Adrenal gland (tissue), 19 donors: ENCODE measurements around the gene ADAMTS8. TPM values are rescaled to one million over a fixed set of nuclear protein-coding genes. Genes with fewer than 3 reads are reported as not detected.
A peak's percentile ranks its signal among the peaks of the same experiment; 100 is the strongest.

ENCODE experiments used
- DNase-seq, 7 donors: peaks; one replicate each; pipeline ENCODE4 v3.0.0-alpha.2; 2019 to 2020
- H3K27ac ChIP-seq, 5 donors: fragments of 200-600 bp; sonication (generic) in 4 of 5; 1 replicate in 3 of 5; 2 replicates in 2 of 5; pipeline versions ENCODE4 v1.5.1 to v1.8.0; 2016 to 2020; ENCODE audit warnings: mild to moderate bottlenecking in 1 of 5
- H3K27me3 ChIP-seq: fragments of 200-600 bp; 2 replicates; pipeline ENCODE4 v1.8.0; 2021
- H3K36me3 ChIP-seq, 2 donors: fragments of 200-600 bp; replicated peaks in 1 of 2; 1 replicate in 1 of 2; 2 replicates in 1 of 2; pipeline versions ENCODE4 v1.5.1 to v1.8.0; 2018 to 2022
- H3K4me1 ChIP-seq, 2 donors: fragments of 200-600 bp; replicated peaks in 1 of 2; 1 replicate in 1 of 2; 2 replicates in 1 of 2; pipeline versions ENCODE4 v1.5.1 to v1.8.0; 2018 to 2021
- H3K4me3 ChIP-seq, 4 donors: fragments of 200-600 bp; sonication (generic) in 3 of 4; one replicate each; pipeline ENCODE4 v1.5.1; 2016 to 2018
- H3K9me3 ChIP-seq, 3 donors: fragments of 200-600 bp; sonication (generic) in 1 of 3; replicated peaks in 1 of 3; 1 replicate in 2 of 3; 2 replicates in 1 of 3; pipeline versions ENCODE4 v1.5.1 to v1.8.0; 2016 to 2021
- POLR2A ChIP-seq, 2 donors: fragments of 450-650 bp; IDR thresholded peaks; one replicate each; pipeline ENCODE4 v1.6.1; 2017; ENCODE audit warnings: antibody characterized with exemption in 2 of 2, mild to moderate bottlenecking in 2 of 2, moderate library complexity in 1 of 2
- WGBS, 4 donors: extraction: QIAGEN DNeasy Blood & Tissue Kit in 2 of 4; methylation state at CpG; one replicate each; pipeline versions ENCODE4 v1.1.5 to v1.1.7; 2013 to 2017; 5-methylcytosine and 5-hydroxymethylcytosine counted together
- intact Hi-C, 2 donors: fragments of 100-400 bp; cut with DNase I; formaldehyde crosslinking; loops; one replicate each; pipeline versions ENCODE4 v1.14.1 to v1.15.0; 2022 to 2023
- long read RNA-seq, 10 donors: library from polyadenylated mRNA in 3 of 10; unstranded in 2 of 10; stranded (forward) in 1 of 10; transcript quantifications; one replicate each; pipeline ENCODE4 v2.0.0 and lab custom pipeline, GENCODE V29; 2021 to 2026
- polyA plus RNA-seq, 3 donors: library from polyadenylated mRNA; stranded (reverse); fragments of 200-250 nt in 2 of 3; fragments of 350-450 nt in 1 of 3; fragmentation: Illumina TruSeq in 1 of 3; extraction: RNeasy Lipid Tissue Mini Kit (QIAGEN cat#74804) in 1 of 3; gene quantifications; one replicate each; pipeline ENCODE4 v1.2.3, GENCODE V29; 2013 to 2014
- total RNA-seq, 9 donors: library from RNA; depleted of rRNA in 4 of 9; stranded (reverse); fragments of >200 nt in 4 of 9; fragments of 120-200 nt in 1 of 9; fragmentation: NEBNext Ultra II Directional in 1 of 9; extraction: Animal tissue kit (Norgen Biotek cat#: 25700) in 1 of 9; gene quantifications; one replicate each; pipeline versions ENCODE4 v1.1.0 to v1.2.4, GENCODE V29; 2013 to 2023
- TF ChIP-seq, protein P1 (sequence below), 6 experiments: fragments of 450-650 bp in 4 of 6; fragments of 200-600 bp in 2 of 6; sonication (generic) in 1 of 6; IDR thresholded peaks; 1 replicate in 5 of 6; 2 replicates in 1 of 6; pipeline versions ENCODE4 v1.5.1 to v1.8.0; 2016 to 2021; ENCODE audit warnings: antibody characterized with exemption in 6 of 6, mild to moderate bottlenecking in 2 of 6, moderate library complexity in 1 of 6
- donor health status: healthy with polysubstance abuse.
- donor health status: Bipolar disorder and iron deficiency.
- donor health status: DM: yes; HTN: yes; CAD: no.
- donor health status: DM: no; HTN: no; CAD: no.
- donor health status: DM: no; HTN: no; CAD: no.
- donor health status: DM: yes; HTN: yes; CAD: no.

The ADAMTS8 gene, protein sequence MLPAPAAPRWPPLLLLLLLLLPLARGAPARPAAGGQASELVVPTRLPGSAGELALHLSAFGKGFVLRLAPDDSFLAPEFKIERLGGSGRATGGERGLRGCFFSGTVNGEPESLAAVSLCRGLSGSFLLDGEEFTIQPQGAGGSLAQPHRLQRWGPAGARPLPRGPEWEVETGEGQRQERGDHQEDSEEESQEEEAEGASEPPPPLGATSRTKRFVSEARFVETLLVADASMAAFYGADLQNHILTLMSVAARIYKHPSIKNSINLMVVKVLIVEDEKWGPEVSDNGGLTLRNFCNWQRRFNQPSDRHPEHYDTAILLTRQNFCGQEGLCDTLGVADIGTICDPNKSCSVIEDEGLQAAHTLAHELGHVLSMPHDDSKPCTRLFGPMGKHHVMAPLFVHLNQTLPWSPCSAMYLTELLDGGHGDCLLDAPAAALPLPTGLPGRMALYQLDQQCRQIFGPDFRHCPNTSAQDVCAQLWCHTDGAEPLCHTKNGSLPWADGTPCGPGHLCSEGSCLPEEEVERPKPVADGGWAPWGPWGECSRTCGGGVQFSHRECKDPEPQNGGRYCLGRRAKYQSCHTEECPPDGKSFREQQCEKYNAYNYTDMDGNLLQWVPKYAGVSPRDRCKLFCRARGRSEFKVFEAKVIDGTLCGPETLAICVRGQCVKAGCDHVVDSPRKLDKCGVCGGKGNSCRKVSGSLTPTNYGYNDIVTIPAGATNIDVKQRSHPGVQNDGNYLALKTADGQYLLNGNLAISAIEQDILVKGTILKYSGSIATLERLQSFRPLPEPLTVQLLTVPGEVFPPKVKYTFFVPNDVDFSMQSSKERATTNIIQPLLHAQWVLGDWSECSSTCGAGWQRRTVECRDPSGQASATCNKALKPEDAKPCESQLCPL
- total RNA-seq: under 1 TPM in 6 of 9 donors, not detected in 3; 0.06 to 0.32 (median 0.13) TPM
- 1 to 10 TPM in 1 of 3 donors, under 1 TPM in 2; 0.09 to 1.4 (median 0.48) TPM for polyA plus RNA-seq
- long read RNA-seq, donor 1: 0 reads
- long read RNA-seq, donor 2: 0 reads
- long read RNA-seq, donor 3: 0 reads
- long read RNA-seq, donor 4: 0 reads
- long read RNA-seq, donor 5: 0 reads
- long read RNA-seq, donor 6: 0 reads
- long read RNA-seq, donor 7: 0 reads
- long read RNA-seq, donor 8: 0 reads
- long read RNA-seq, donor 9: 0 reads
- long read RNA-seq, donor 10: 0 reads

DNA sequence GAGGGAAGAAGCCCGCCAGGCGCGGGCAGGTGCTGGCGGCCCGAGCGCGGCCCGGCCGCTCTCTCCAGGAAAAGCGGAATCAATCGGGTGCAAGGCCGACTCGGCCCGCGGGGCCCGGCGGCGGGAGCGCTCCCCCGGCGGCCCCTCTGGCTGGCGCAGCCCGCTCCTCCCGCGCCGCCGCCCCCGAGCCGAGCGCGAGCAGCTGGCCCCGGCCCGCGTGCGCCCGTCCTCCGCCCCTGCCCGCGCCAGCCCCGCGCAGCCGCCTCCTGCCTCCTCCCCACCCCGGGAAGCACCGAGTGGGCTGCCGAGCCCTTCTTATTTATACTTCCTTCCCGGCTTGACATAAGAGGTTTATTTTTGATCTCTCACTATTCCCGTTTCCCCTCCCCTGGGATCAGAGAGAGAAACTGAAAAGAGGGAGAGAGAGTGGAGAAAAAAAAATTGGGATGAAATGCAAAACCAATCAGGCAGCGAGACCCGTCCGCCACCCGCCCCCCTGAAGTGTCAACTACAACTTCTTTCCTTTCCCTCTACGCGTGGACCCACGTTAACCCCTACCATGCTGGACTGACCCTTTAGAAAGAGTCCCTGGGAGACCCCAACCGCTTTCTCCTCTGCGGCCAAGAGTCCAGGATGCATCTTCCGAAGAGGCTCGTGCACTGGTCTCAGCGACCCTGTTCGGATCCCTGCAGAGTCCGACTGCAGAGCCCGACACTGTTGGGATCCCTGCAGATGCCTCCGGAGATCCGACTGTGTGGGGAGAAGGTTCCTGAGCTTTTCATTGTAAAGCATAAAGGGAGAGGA, at the start of gene ADAMTS8:
Gene ADAMTS8, minus strand, starts transcription at position 294 of the 804 bp plus-strand sequence. CDS start 323 bp downstream, outside the sequence.
- TF ChIP-seq, protein P1, sequence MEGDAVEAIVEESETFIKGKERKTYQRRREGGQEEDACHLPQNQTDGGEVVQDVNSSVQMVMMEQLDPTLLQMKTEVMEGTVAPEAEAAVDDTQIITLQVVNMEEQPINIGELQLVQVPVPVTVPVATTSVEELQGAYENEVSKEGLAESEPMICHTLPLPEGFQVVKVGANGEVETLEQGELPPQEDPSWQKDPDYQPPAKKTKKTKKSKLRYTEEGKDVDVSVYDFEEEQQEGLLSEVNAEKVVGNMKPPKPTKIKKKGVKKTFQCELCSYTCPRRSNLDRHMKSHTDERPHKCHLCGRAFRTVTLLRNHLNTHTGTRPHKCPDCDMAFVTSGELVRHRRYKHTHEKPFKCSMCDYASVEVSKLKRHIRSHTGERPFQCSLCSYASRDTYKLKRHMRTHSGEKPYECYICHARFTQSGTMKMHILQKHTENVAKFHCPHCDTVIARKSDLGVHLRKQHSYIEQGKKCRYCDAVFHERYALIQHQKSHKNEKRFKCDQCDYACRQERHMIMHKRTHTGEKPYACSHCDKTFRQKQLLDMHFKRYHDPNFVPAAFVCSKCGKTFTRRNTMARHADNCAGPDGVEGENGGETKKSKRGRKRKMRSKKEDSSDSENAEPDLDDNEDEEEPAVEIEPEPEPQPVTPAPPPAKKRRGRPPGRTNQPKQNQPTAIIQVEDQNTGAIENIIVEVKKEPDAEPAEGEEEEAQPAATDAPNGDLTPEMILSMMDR (IDR thresholded peaks at IDR 0.05): no peak
- TF ChIP-seq POLR2A (IDR thresholded peaks at IDR 0.05): no peak
- H3K9me3 ChIP-seq: no peaks in the 10 kb centered on the region
- 3 to 9% (median 5%) methylated on average over 27 to 64 of the region's 64 CpGs for WGBS, 4 donors
- H3K4me1 ChIP-seq: peaks cover 6% of the 10 kb centered on the region in 2 donors
- no peak within 1 kb of the TSS for H3K27ac ChIP-seq
- no peak for DNase-seq
- intact Hi-C loops: loop anchor here (5.0 kb wide), 1 partner anchor 216 kb away; no protein-coding TSS in a partner anchor
- H3K27me3 ChIP-seq: peaks cover 49% of the 10 kb centered on the region
- no peaks in the 10 kb centered on the region for H3K36me3 ChIP-seq
- peak within 1 kb of the TSS in 1 of 4 donors; percentile 47 for H3K4me3 ChIP-seq

DNA sequence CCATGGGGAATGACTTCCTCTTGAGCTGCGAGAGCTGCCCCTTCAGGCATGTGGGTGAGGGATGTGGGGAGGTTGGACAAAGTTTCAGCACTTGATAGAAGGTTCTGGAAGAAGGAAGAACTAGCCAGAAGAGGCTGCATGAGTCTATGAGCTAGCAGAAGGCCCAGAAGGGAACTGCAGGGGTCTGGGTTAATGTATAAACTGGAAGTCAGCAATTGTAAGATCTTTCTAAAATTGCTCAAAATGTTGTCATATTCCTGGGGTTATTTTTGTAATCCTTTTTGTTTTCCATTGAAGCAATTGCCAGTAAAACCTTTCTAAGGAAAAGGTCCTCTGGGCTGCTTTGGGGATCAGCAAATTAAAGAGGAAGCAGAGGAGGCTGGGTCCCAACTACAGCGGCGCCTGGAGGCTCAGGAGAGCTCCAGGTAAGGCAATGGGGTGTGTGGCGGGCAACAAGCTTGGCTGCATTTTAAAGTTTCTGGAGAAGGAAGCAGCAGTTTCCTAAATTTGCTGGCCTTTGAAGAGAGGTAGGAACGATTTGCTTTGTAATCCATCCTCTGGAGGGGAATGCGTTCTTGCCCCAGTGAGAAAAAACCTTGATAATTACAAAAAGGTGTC, 49.3 kb upstream of the ADAMTS8 start:
- H3K27ac ChIP-seq: peak overlapping the region in 4 of 5 donors; percentile 31 to 84 (median 62)
- H3K36me3 ChIP-seq: no peaks in the 10 kb centered on the region
- H3K27me3 ChIP-seq: no peaks in the 10 kb centered on the region
- intact Hi-C loops: no loop called here
- no peaks in the 10 kb centered on the region for H3K9me3 ChIP-seq
- 52 to 72% (median 61%) methylated on average over 6 of the region's 6 CpGs for WGBS, 4 donors
- no peak overlapping the region for H3K4me3 ChIP-seq
- peaks cover 10 to 18% of the 10 kb centered on the region in 2 donors for H3K4me1 ChIP-seq
- TF ChIP-seq, protein P1 (IDR thresholded peaks at IDR 0.05): no peak
- TF ChIP-seq POLR2A (IDR thresholded peaks at IDR 0.05): no peak
- no peak for DNase-seq

DNA sequence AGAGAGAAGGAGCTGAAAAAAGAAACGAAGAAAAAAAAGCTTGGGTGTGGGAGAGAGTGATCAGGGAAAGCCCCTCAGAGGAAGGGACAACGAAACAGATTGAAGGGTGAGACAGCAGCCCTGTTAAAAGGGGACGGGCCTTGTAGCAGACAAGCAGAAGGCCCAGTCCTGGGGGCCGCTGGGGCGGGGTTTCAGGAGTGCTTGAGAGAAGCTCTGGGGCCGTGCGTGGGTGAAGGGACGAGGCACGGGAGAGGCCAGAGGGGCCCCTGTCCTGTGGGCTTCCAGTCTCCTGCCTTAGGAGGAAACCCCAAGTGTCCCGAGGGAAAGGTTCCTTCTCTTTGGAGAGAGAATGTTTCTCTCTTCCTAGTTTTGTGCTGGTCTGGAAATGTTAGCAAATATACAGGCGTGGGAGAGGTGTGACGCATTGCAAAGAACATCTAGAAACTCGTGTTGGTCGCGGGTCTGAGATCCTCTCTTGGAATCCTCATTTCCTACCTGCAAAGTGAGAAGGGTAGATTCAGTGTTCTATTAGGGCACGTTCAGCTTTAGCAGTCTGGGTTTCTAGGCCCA, 48.6 kb upstream of the ADAMTS8 start:
- intact Hi-C loops: no loop called here
- Histone ChIP-seq H3K4me1 (peaks cover 10 to 18% of the 10 kb centered on the region in 2 donors), H3K27ac (peak overlapping the region in 3 of 5 donors; percentile 31 to 84 (median 76)), H3K36me3 (no peaks in the 10 kb centered on the region), H3K4me3 (no peak overlapping the region), H3K27me3 (no peaks in the 10 kb centered on the region), H3K9me3 (no peaks in the 10 kb centered on the region)
- DNase-seq: no peak
- TF ChIP-seq, protein P1 (IDR thresholded peaks at IDR 0.05): no peak
- TF ChIP-seq POLR2A (IDR thresholded peaks at IDR 0.05): no peak
- WGBS, 4 donors: 89 to 92% (median 90%) methylated on average over 16 of the region's 16 CpGs
